GM21786 (cell line): ENCODE results near the gene BFAR.
A peak's percentile ranks its signal among the peaks of the same experiment; 100 is the strongest.
"Not testable (repeated sequence)": the region's sequence is repeated elsewhere in the genome, so short reads cannot be mapped to it uniquely, and the experiment has no call there.

Source experiments
- ATAC-seq: cut with Tn5 transposase; IDR thresholded peaks from one replicate; pipeline ENCODE4 v1.9.1; 2021; ENCODE audit not compliant: unreplicated experiment

BFAR gene

DNA sequence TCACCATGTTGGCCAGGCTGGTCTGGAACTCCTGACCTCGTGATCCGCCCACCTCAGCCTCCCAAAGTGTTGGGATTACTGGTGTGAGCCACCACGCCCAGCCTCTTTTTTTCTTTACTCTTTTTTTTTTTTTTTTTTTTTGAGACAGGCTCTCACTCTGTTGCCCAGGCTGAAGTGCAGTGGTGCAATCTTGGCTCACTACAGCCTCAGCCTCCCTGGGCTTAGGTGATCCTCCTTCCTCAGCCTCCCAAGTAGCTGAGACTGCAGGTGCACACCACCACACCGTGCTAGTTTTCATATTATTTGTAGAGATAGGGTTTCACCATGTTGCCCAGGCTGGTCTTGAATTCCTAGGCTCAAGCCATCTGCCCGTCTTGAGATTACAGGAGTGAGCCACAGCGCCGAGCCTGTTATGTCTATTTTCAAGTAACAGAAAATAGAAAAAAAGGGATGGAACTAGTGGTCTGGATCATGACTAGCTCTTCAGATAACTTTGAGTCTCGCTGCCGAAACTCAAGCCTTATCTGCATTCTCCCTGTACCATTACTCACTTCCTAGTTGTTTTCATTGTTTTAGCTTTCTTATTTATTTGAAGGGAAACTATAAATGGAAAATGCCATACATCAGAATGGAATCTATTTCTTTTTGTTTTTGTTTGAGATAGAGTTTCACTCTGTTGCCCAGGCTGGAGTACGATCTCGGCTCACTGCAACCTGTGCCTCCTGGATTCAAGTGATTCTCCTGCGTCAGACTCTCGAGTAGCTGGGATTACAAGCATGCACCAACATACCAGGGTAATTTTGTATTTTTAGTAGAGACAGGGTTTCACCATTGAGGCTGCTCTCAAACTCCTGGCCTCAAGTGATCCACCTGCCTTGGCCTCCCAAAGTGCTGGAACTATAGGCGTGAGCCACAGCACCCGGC, 53.4 kb downstream of the BFAR start:
- not testable (repeated sequence) for ATAC-seq

DNA sequence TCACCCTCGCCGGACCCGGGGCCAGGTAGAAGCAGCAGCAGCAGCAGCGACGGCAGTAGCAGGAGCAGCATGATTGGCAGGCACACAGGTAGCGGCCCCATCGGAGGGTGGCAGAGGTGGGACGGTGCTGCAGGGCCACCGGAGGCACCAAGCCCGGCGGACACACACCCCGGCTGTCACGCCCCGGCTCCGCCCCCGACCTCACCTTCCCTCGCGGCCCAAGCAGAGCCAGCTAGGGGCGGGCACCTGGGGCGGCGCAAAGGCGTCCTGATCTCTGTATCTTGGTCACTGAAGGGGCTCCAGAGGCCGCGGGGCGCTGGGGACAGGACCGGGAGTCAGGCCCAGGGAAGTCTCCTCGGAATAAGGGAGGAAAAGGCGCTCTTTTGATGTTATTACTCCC, 61.4 kb downstream of the BFAR start, which contains the start of gene PLA2G10:
PLA2G10 (minus strand) TSS at position 180 of the 400 bp plus-strand sequence; CDS start at position 101, 79 bp downstream.
- ATAC-seq = not testable (repeated sequence)

DNA sequence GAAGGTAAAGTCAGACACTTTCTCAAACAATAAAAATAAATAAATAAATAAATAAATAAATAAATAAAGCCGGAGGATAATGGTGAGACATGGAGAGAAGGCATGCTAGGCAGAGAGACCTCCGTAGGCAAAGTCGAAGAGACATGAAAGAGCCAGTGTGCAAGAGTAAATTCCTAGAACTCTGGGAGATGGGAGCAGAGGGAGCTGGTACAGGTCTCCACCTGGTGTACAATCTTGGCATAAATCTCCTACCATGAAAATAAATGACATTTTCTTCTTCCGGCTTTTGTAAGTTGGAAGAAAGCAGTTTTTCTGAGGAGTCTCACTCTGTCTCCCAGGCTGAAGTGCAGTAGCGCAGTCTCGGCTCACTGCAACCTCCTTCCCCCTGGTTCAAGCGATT, 69.1 kb downstream of the BFAR start:
- not testable (repeated sequence) for ATAC-seq

DNA sequence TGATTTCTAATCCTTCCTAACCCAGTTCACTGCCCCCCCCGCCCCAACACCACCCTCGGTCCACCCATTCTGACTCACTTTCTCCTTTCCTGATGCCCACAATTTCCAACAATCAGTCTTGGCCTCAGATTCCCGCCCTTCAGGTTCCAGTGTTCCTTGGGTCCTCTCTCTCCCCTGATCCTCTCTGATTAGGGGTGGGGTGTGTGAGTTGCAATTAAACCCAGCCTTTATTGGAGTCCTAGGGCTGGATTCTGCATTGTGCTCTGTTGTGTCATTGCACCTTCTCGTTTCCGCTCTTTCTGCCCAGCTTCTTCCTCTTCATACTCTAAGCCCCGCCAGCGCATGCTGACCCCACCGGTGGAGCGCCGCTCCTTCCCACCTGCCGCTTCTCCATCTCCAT, 69.9 kb downstream of the BFAR start:
- not testable (repeated sequence) for ATAC-seq

DNA sequence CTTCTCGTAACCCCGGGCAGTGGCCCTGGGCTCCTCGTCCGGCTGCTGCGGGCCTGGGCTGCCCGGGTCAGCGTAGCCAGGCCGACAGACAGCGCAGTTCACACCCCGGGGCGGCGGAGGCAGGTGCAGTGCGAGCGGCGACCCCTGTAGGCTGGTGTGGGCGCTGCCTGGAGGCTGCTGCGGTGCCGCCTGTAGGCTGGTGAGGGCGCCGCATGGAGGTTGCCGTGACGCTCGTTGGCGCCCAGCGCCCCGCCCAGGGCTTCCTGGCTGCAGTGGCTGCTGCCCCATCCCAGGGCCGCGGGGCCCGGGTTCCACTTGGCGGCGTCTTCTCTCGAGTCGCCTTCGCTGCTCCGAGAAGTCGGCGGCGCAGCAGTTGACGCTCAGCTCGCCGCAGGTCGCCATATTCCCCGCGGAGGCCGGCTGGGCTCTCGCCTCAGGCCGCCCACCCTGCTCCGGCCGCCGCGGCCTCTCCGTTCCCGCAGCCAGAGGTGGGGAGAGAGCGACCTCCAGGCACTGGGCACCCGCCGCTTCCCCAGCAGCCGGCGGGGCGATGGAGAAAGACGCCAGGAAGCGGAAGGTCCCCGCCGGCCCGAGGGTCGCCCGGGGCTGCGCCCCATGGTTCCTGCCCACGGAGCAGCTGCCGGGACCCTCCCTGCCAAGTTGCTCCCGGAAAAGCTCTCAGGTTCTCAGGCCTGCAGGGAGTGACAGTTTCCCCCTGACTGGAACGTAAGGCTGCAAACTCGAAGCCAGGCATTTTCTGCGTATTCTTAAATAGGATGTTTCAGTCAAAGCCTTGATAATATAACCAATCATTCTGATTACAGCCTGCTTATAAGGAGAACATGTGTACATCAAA, 70.6 kb downstream of the BFAR start, which contains the start of gene NPIPA3:
NPIPA3 (plus strand) TSS at position 256 of the 856 bp plus-strand sequence. CDS start 5,533 bp downstream, outside the sequence.
- ATAC-seq = peak; percentile 99
